Stimulated activated CD8-positive, alpha-beta memory T cell treated with anti-CD3 and anti-CD28 coated beads, Interleukin-12 subunit alpha, Interleukin-12 subunit beta, amount 100 ng/mL, for 4 hours (primary cell): Measurements from ENCODE around the gene YRDC.

Experiments used
- DNase-seq: peaks from one replicate; pipeline ENCODE4 v3.0.0-alpha.2; 2020; ENCODE audit warnings: low read depth

Gene YRDC

DNA sequence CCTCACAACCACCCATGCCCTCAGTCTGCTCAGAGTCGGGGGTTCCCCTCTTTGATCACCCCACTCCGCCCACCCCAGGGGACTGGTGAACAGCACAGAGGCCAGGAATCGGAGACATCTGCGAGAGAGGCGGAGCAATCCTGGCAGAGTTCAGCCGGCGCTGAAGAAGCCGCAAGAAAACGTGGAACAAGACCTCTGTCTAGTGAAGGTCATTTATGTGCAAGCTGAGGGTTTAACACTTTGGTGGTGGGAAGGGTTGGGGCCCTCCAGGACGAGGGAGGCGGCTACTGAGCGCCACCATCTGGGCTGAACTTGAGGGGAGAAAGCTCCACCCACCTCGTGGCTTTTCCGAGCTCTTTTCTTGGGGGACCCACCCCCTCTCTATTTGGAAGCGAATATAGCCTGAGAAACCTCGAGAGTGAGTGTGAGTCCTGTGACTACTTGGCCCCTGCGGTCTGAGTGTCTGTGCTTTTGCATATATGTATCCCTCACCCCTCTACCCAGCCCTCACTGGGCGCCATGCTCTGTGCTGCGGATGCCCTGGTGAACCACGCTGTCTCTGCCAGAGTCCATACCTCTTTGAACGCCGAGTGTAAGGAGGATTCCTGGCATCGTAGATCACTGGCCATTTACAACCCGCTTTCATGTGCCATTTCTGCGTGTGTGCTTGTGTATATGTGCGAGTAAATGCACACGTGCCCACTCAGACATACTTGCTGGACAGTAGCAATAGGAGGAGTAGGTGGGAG is 41.9 kb downstream of the YRDC start:
- DNase-seq, result no peak

- DNase-seq, result no peak
Measured at GRCh38 chr1:37764888-37765441, 43.0 kb downstream of the YRDC start, which contains the start of gene EPHA10. TSS of gene EPHA10 (minus strand) at chr1:37765120. CDS start at chr1:37765066, 54 bp downstream.

DNA sequence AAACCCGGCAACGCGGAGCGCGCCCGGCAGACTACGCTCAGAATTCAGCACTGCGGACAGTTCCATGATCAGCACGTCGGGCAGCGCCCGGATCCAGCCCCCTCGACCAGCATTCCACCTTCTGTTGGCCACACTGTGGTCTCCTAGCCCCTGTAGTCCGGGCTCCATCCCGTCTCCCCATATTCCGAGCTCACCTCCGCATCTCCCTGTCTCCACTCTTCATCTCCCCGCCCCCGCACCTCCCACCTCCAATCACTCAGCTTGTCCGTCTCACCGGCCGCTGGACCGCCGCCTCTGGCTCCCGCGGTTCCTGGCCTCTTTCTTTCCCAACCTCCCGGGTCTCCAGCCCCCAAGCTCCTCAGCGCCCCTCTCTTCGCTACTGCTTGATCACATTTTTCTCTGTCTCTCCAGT is 43.6 kb downstream of the YRDC start:
- DNase-seq, result no peak

DNA sequence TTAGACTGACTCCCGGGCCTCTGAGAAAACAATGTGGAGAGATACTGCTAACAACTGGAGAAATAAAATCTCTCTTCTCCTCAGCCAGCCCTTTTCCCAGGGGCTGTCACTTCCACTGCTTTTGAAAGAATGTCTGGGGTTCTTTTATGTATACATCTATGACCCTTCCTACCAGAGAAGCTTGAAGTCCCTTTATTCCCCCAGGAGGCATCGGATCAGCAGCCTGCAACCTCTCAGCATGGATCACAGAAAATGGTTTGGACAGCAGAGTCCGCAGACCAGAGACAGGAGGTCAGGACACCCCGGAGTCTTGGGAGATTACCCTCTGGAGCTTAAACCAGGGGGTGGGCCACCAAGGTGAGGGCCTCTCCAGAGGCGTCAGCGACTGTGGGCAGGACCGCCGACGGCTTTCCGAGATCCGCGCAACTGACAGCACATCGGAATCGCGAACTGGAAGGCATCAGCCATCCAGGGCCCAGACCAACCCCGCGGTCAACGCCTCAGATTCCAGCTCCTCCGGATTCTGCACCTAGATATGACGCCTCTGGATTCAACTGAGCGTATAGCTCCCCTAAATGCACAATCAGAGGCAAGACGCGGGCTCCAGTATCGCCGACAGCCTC is 44.1 kb downstream of the YRDC start:
- no peak for DNase-seq

GRCh38 chr1:37762516-37762915 is 45.5 kb downstream of the YRDC start:
- no peak for DNase-seq

DNA sequence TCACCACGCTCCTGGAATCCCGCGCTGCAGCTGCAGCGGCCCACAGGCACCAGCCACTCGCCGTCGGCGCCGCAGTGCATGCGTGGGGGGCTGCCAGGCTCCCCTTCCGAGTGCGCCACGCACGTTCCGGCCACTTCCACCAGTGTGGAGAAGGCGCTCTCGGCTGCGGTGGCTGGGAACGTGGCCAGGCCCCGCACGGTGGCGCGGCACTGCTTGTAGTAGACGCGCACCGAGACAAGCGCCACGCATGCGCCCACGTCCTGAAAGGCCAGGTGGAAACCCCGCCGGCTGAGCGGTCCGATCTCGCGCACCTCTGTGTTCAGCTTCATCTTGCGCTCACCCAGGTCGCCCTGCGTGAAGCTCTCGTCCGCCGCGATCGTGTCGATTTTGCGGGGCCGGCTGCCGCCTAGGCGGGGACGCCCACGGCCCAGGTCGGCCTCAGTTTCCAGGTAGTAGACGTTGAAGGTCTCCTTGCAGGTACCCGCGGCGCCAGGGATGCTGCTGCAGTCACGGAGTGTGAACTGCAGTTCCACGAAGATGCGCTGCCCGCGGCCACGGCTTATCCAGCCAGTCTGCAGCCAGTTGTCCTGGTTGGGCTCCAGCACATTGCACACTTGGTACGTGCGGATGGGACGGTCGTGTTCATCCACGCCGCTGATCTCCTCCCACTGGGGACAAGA is 46.5 kb downstream of the YRDC start:
- DNase-seq, result no peak

GRCh38 chr1:37759451-37759850 is 48.6 kb downstream of the YRDC start:
- no peak for DNase-seq

DNA sequence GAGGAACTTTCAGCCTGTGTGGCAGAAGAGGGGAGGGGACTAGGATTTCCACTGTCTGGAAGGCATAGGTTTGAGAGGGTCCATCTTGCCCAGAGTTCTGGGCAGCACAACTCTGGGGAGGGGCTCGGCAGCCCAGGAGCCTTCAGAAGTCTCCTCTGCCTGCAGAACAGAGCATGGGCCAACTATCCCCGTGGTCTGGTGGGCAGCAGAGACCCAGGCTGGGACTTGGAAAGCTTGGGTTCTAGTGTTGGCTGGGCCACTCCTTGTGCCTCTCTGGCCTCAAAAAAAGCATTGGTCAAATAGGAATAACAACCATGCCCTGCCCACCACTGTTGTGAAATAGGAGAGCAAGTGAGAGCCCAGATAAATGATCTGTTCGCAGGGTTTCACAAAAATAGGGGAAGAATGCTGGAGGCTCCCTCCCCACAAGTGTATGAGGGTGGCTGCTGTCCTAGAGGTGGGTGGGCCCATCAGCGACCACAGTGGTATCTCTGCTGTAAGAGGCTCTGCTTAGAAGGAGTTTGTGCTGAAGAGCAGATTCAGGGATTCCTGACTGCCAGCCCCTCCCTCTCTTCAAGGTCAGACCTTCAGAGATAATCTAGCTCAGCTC is 52.0 kb downstream of the YRDC start:
- no peak for DNase-seq

GRCh38 chr1:37755290-37755689 is 52.7 kb downstream of the YRDC start:
- no peak for DNase-seq

- DNase-seq, result no peak
Measured at GRCh38 chr1:37753473-37754321, 54.3 kb downstream of the YRDC start.
